ENCODE results near the gene DOCK1.

The DOCK1 gene

GRCh38 chr10:127372361-127372760 is 467.1 kb downstream of the DOCK1 start:
- Histone ChIP-seq H3K4me2 (ENCODE audit: low read depth, low read length) (no peak overlapping the region), H4K20me1 (ENCODE audit: insufficient read depth, low read length) (no peaks in the 10 kb centered on the region), H3K27ac (ENCODE audit: low read length) (no peak overlapping the region), H3K9me3 (replicated peaks; ENCODE audit: insufficient read depth, low read length) (no peaks in the 10 kb centered on the region), H3K9me2 (replicated peaks; ENCODE audit: insufficient read depth, low read length) (no peaks in the 10 kb centered on the region), H3K36me3 (replicated peaks; ENCODE audit: insufficient read depth, low read length) (no peaks in the 10 kb centered on the region), H3K27me3 (replicated peaks; ENCODE audit: insufficient read depth, low read length) (peaks cover 8% of the 10 kb centered on the region), H3K9ac (ENCODE audit: low read length) (no peak overlapping the region), H2AFZ (ENCODE audit: low read length) (no peak overlapping the region), H3K4me1 (ENCODE audit: low read length) (no peaks in the 10 kb centered on the region), H3F3A (ENCODE audit: insufficient read depth, low read length) (no peaks in the 10 kb centered on the region), H3K4me3 (ENCODE audit: low read length) (no peak overlapping the region), H3K79me2 (ENCODE audit: low read length) (no peaks in the 10 kb centered on the region)
- TF ChIP-seq CTCF (IDR thresholded peaks at IDR 0.05; ENCODE audit: low read length) (no peak), EZH2 (optimal IDR thresholded peaks at IDR 0.05; ENCODE audit: low read depth, low read length) (no peak), EZH2phosphoT487 (IDR thresholded peaks at IDR 0.05; ENCODE audit: low read length) (no peak)
- no peak for DNase-seq

DNA sequence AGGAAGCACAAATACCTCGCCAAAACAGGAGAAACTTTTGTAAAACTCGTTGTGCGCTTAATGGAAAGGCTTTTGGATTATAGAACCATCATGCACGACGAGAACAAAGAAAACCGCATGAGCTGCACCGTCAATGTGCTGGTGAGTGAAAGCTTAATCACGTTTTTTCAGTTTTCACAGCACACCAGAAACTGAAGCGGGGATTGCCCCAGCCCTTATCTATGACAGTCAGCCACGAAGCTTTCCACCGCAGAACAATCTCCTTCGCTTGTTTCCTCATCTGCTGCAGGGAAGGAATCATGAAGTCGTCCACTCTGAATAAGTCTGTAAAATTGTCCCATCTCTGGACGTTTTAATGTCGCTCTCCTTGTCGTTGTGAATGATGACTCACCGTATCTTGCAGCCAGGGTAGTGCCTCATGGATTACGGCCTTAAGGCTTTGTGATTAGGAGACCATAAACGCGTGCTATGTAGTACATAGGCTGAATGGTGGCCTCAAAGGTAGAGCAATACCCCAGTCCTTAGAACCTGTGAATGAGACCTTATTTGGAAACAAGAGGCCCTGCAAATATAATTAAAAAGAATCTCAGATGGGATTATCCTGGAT is 468.9 kb downstream of the DOCK1 start:
- Histone ChIP-seq H3K9me3 (replicated peaks; ENCODE audit: insufficient read depth, low read length) (no peaks in the 10 kb centered on the region), H2AFZ (ENCODE audit: low read length) (no peak overlapping the region), H3K27ac (ENCODE audit: low read length) (no peak overlapping the region), H3K27me3 (replicated peaks; ENCODE audit: insufficient read depth, low read length) (peaks cover 12% of the 10 kb centered on the region), H3K4me2 (ENCODE audit: low read depth, low read length) (no peak overlapping the region), H3F3A (ENCODE audit: insufficient read depth, low read length) (no peaks in the 10 kb centered on the region), H4K20me1 (ENCODE audit: insufficient read depth, low read length) (no peaks in the 10 kb centered on the region), H3K79me2 (ENCODE audit: low read length) (no peaks in the 10 kb centered on the region), H3K9ac (ENCODE audit: low read length) (no peak overlapping the region), H3K9me2 (replicated peaks; ENCODE audit: insufficient read depth, low read length) (no peaks in the 10 kb centered on the region), H3K36me3 (replicated peaks; ENCODE audit: insufficient read depth, low read length) (no peaks in the 10 kb centered on the region), H3K4me1 (ENCODE audit: low read length) (no peaks in the 10 kb centered on the region), H3K4me3 (ENCODE audit: low read length) (no peak overlapping the region)
- no peak for DNase-seq
- TF ChIP-seq CTCF (IDR thresholded peaks at IDR 0.05; ENCODE audit: low read length), result no peak
- TF ChIP-seq EZH2phosphoT487 (IDR thresholded peaks at IDR 0.05; ENCODE audit: low read length), result no peak
- no peak for TF ChIP-seq EZH2 (optimal IDR thresholded peaks at IDR 0.05; ENCODE audit: low read depth, low read length)

GRCh38 chr10:127374901-127375300 is 469.7 kb downstream of the DOCK1 start:
- H3K4me1 ChIP-seq (ENCODE audit: low read length), result no peaks in the 10 kb centered on the region
- no peaks in the 10 kb centered on the region for H3K9me3 ChIP-seq (replicated peaks; ENCODE audit: insufficient read depth, low read length)
- no peak overlapping the region for H3K27ac ChIP-seq (ENCODE audit: low read length)
- H3K4me3 ChIP-seq (ENCODE audit: low read length), result no peak overlapping the region
- TF ChIP-seq CTCF (IDR thresholded peaks at IDR 0.05; ENCODE audit: low read length) (no peak), EZH2 (optimal IDR thresholded peaks at IDR 0.05; ENCODE audit: low read depth, low read length) (no peak), EZH2phosphoT487 (IDR thresholded peaks at IDR 0.05; ENCODE audit: low read length) (no peak)
- H3F3A ChIP-seq (ENCODE audit: insufficient read depth, low read length), result no peaks in the 10 kb centered on the region
- no peaks in the 10 kb centered on the region for H3K79me2 ChIP-seq (ENCODE audit: low read length)
- no peak for DNase-seq
- no peak overlapping the region for H3K4me2 ChIP-seq (ENCODE audit: low read depth, low read length)
- no peaks in the 10 kb centered on the region for H4K20me1 ChIP-seq (ENCODE audit: insufficient read depth, low read length)
- no peaks in the 10 kb centered on the region for H3K36me3 ChIP-seq (replicated peaks; ENCODE audit: insufficient read depth, low read length)
- H3K27me3 ChIP-seq (replicated peaks; ENCODE audit: insufficient read depth, low read length), result peaks cover 12% of the 10 kb centered on the region
- no peak overlapping the region for H3K9ac ChIP-seq (ENCODE audit: low read length)
- H3K9me2 ChIP-seq (replicated peaks; ENCODE audit: insufficient read depth, low read length), result no peaks in the 10 kb centered on the region
- H2AFZ ChIP-seq (ENCODE audit: low read length), result no peak overlapping the region

Data from MM.1S (cell line).